ENCODE results near the gene GAL3ST3.
A peak's percentile ranks its signal among the peaks of the same experiment; 100 is the strongest.

GAL3ST3 gene

GRCh38 chr11:66050581-66051231, 1.7 kb upstream of the GAL3ST3 start:
- peak overlapping the region; percentile 87 for H3K27ac ChIP-seq
- no peak for TF ChIP-seq ZFX (IDR thresholded peaks at IDR 0.05; ENCODE audit: borderline replicate concordance)
- no peak for TF ChIP-seq CTCF (IDR thresholded peaks at IDR 0.05)

DNA sequence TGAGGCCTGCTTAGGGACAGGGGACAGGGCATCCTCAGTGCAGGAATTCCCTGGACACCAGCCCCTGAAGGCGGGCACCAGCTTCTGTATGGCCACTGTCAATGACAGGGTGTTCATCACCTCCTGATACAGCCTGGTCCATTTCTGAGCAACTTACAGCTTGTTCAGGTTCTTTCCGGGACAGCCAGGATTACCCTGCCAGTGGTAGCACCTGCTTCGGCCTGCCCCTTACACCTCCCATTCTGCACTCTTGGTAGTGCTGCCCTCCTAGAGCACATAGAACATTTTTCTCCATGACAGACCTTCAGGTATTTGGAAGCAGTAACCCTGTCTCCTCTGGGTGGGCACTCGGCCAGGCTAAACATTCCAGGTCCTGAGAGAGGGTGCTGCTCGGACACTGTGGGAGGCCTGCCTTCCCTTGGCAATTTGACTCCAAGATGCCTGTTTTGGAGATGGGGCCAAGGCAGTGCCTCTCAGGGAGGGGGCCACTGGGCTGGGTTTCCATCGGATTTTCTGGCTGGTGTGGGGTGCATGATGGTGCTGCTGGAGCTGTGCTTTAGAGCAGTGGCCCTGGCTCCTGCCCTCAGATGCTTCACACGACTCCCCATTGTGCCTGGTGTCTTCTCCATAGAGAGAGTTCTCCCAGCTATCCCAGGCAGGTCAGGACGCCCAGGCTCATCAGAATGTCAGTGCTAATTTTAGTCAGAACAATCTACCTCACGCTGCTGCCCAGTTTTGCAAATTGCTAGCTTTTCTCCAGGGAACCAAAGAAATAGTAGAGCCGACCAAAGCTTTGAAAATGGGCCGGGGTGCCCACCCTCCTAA, 1.2 kb downstream of the GAL3ST3 start:
- no peak overlapping the region for H3K27ac ChIP-seq
- TF ChIP-seq ZFX (IDR thresholded peaks at IDR 0.05; ENCODE audit: borderline replicate concordance) (no peak), CTCF (IDR thresholded peaks at IDR 0.05) (no peak)

DNA sequence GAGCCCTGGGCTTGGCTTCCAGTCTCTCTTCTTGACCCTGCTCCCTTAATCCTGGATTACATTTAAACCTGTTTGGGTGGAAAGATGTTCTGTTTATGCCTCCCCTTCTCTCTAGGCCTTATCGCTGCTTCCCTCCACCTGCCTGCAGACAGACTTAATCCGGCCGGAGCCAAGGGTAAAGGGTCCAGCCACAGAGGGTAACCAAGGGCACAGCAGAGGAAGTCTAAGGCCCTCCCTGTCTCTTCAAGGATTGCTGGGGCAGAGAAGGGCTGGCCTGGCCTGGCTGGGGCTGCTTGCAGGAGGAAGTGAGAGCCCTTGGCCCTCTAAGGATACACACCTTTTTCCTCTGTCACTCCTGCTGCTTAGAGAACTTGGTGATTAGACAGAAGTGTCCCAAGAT, 2.1 kb downstream of the GAL3ST3 start:
- no peak for TF ChIP-seq CTCF (IDR thresholded peaks at IDR 0.05)
- no peak overlapping the region for H3K27ac ChIP-seq

DNA sequence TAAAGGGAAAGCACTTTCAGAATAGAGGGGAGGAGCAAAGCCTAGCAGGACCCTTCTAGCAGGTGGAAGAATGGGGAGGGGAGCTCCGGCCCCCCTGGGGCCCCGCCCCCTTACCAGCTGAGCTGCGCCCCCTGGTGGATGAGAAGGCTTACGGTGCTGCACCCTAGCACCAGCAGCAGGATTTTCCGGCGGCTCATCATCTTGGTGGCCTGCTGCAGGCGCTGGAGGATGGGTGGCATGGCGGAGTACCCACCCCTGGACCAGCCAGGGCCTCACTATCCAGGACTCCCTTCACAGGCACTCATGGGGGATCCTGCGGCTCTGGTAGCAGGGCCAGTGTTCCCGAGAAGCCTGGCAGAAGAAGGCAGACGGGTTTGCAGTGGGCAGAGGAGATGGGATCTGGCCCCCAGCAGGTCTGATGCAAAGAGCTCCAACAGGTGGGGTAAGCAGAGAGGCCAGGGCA, 3.8 kb downstream of the GAL3ST3 start:
- TF ChIP-seq ZFX (IDR thresholded peaks at IDR 0.05; ENCODE audit: borderline replicate concordance) (no peak), CTCF (IDR thresholded peaks at IDR 0.05) (peak; percentile 96)
- no peak overlapping the region for H3K27ac ChIP-seq

DNA sequence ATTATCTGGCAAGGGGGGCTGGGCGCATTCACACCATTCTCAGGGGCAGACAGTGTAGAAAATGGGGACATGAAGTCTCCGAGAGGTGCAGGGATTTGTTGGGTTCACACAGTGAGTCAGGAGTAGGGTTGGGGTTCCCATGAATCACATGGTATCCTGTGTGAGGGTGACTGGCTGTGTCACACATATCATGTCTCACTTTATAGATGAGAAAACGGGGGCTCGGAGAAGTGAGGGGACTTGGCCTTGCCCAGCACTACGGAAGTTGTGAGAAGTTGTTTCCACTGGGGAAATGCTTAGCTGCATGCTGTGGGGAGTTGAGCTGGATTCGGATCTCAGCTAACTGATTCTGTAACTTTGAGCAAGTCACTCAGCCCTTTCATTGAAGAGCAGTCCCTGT, 4.2 kb downstream of the GAL3ST3 start:
- no peak overlapping the region for H3K27ac ChIP-seq
- no peak for TF ChIP-seq CTCF (IDR thresholded peaks at IDR 0.05)
- no peak for TF ChIP-seq ZFX (IDR thresholded peaks at IDR 0.05; ENCODE audit: borderline replicate concordance)

GRCh38 chr11:66042996-66043906, 5.7 kb downstream of the GAL3ST3 start:
- TF ChIP-seq ZFX (IDR thresholded peaks at IDR 0.05; ENCODE audit: borderline replicate concordance), result no peak
- no peak for TF ChIP-seq CTCF (IDR thresholded peaks at IDR 0.05)

More at GRCh38 chr11:66042996-66043906, 5.7 kb downstream of the GAL3ST3 start:
- no peak overlapping the region for H3K27ac ChIP-seq
